H9 (cell line): ENCODE measurements around the gene AMZ2. TPM values are rescaled to one million over a fixed set of nuclear protein-coding genes. Genes with fewer than 3 reads are reported as not detected.

Experiments used
- DNase-seq: peaks from one replicate; pipeline ENCODE4 v3.0.0-alpha.2; 2017
- H2AFZ ChIP-seq: one replicate; pipeline ENCODE4 v1.6.1; 2013; ENCODE audit warnings: mild to moderate bottlenecking, low read length, control low read depth, moderate library complexity
- H2AK5ac ChIP-seq: 2 replicates; pipeline ENCODE4 v1.6.1; 2013; ENCODE audit warnings: low read length, control low read depth, mixed read lengths; ENCODE audit not compliant: insufficient read length
- H2BK120ac ChIP-seq: one replicate; pipeline ENCODE4 v1.6.1; 2013; ENCODE audit warnings: low read depth, mild to moderate bottlenecking, low read length, control low read depth, inconsistent platforms; ENCODE audit not compliant: poor library complexity, severe bottlenecking
- H2BK12ac ChIP-seq: 2 replicates; pipeline ENCODE4 v1.6.1; 2013; ENCODE audit warnings: low read length, control low read depth, mixed read lengths, low read depth; ENCODE audit not compliant: insufficient read length
- H2BK15ac ChIP-seq: 2 replicates; pipeline ENCODE4 v1.6.1; 2013; ENCODE audit warnings: low read depth, low read length, control low read depth
- H2BK20ac ChIP-seq: one replicate; pipeline ENCODE4 v1.6.1; 2013; ENCODE audit warnings: low read depth, mild to moderate bottlenecking, low read length, control low read depth, inconsistent platforms; ENCODE audit not compliant: poor library complexity, severe bottlenecking
- H2BK5ac ChIP-seq: 2 replicates; pipeline ENCODE4 v1.6.1; 2013; ENCODE audit warnings: low read length, control low read depth, mixed read lengths; ENCODE audit not compliant: insufficient read length
- H3K14ac ChIP-seq: 2 replicates; pipeline ENCODE4 v1.6.1; 2013; ENCODE audit warnings: low read length, control low read depth; ENCODE audit not compliant: insufficient read depth
- H3K18ac ChIP-seq: 2 replicates; pipeline ENCODE4 v1.6.1; 2013; ENCODE audit warnings: low read depth, mild to moderate bottlenecking, mixed read lengths, low read length, control low read depth; ENCODE audit not compliant: insufficient read length
- H3K23ac ChIP-seq: 2 replicates; pipeline ENCODE4 v1.6.1; 2013; ENCODE audit warnings: low read length, control low read depth, mixed read lengths, low read depth; ENCODE audit not compliant: insufficient read length
- H3K23me2 ChIP-seq: 2 replicates; pipeline ENCODE4 v1.6.1; 2013; ENCODE audit warnings: low read depth, mild to moderate bottlenecking, mixed read lengths, low read length, control low read depth; ENCODE audit not compliant: insufficient read length, poor library complexity, severe bottlenecking
- H3K27ac ChIP-seq: 2 replicates; pipeline ENCODE4 v1.5.1; 2013; ENCODE audit warnings: low read length, control low read depth, mixed read lengths, low read depth; ENCODE audit not compliant: insufficient read length
- H3K27me3 ChIP-seq: 2 replicates; pipeline ENCODE4 v1.6.1; 2013; ENCODE audit warnings: low read length, control low read depth, inconsistent platforms; ENCODE audit not compliant: insufficient read depth
- H3K4ac ChIP-seq: 2 replicates; pipeline ENCODE4 v1.6.1; 2013; ENCODE audit warnings: low read depth, mild to moderate bottlenecking, control low read depth, inconsistent platforms, low read length, moderate library complexity
- H3K4me1 ChIP-seq: 2 replicates; pipeline ENCODE4 v1.6.1; 2013; ENCODE audit warnings: low read length, control low read depth, inconsistent platforms; ENCODE audit not compliant: insufficient read depth
- H3K4me2 ChIP-seq: 2 replicates; pipeline ENCODE4 v1.6.1; 2013; ENCODE audit warnings: low read length, control low read depth, mixed read lengths; ENCODE audit not compliant: insufficient read length, insufficient read depth
- H3K56ac ChIP-seq: 2 replicates; pipeline ENCODE4 v1.6.1; 2013; ENCODE audit warnings: low read depth, mild to moderate bottlenecking, mixed read lengths, low read length, control low read depth; ENCODE audit not compliant: insufficient read length
- H3K79me1 ChIP-seq: 2 replicates; pipeline ENCODE4 v1.6.1; 2013; ENCODE audit warnings: low read depth, mild to moderate bottlenecking, moderate library complexity, low read length, control low read depth, inconsistent platforms; ENCODE audit not compliant: insufficient read depth, poor library complexity, severe bottlenecking
- H3K79me2 ChIP-seq: 2 replicates; pipeline ENCODE4 v1.6.1; 2013; ENCODE audit warnings: low read length, control low read depth, inconsistent platforms; ENCODE audit not compliant: insufficient read depth
- H3K9ac ChIP-seq: 2 replicates; pipeline ENCODE4 v1.6.1; 2013; ENCODE audit warnings: low read length, control low read depth, mixed read lengths; ENCODE audit not compliant: insufficient read length; ENCODE audit errors: extremely low read depth
- H3K9me3 ChIP-seq: one replicate; pipeline ENCODE4 v1.6.1; 2013; ENCODE audit warnings: low read depth, low read length, inconsistent platforms; ENCODE audit not compliant: control insufficient read depth
- H3T11ph ChIP-seq: one replicate; pipeline ENCODE4 v1.6.1; 2013; ENCODE audit warnings: mild to moderate bottlenecking, low read length, control low read depth, inconsistent platforms
- H4K20me1 ChIP-seq: one replicate; pipeline ENCODE4 v1.6.1; 2013; ENCODE audit not compliant: control insufficient read depth, insufficient read length, insufficient read depth
- H4K5ac ChIP-seq: 2 replicates; pipeline ENCODE4 v1.6.1; 2013; ENCODE audit warnings: low read depth, mild to moderate bottlenecking, mixed read lengths, low read length, control low read depth; ENCODE audit not compliant: insufficient read length
- H4K8ac ChIP-seq: replicated peaks from 2 replicates; pipeline ENCODE4 v1.6.1; 2013; ENCODE audit warnings: low read length, control low read depth, mixed read lengths, low read depth; ENCODE audit not compliant: insufficient read length
- H4K91ac ChIP-seq: 2 replicates; pipeline ENCODE4 v1.6.1; 2013; ENCODE audit warnings: low read depth, mild to moderate bottlenecking, moderate library complexity, mixed read lengths, low read length, control low read depth; ENCODE audit not compliant: insufficient read length
- H3K27ac Mint-ChIP-seq, 3 experiments: 2 replicates in 2 of 3; 3 replicates in 1 of 3; pipeline ENCODE4 v1.8.0; 2020 to 2021; ENCODE audit warnings: mixed read lengths in 3 of 3, mild to moderate bottlenecking in 1 of 3, moderate library complexity in 1 of 3
- H3K27me3 Mint-ChIP-seq: 2 replicates; pipeline ENCODE4 v1.8.0; 2021; ENCODE audit warnings: low read depth, mild to moderate bottlenecking, moderate library complexity, mixed read lengths
- H3K36me3 Mint-ChIP-seq, 3 experiments: 2 replicates in 2 of 3; 3 replicates in 1 of 3; pipeline ENCODE4 v1.8.0; 2020 to 2021; ENCODE audit warnings: low read depth in 3 of 3, mixed read lengths in 3 of 3; ENCODE audit not compliant: insufficient read depth in 1 of 3
- H3K4me1 Mint-ChIP-seq, 2 experiments: 2 replicates each; pipeline ENCODE4 v1.8.0; 2020; ENCODE audit warnings: mixed read lengths in 2 of 2
- H3K4me3 Mint-ChIP-seq, 2 experiments: 2 replicates in 1 of 2; 3 replicates in 1 of 2; pipeline ENCODE4 v1.8.0; 2020 to 2021; ENCODE audit warnings: mild to moderate bottlenecking in 2 of 2, mixed read lengths in 2 of 2, moderate library complexity in 1 of 2
- H3K9me3 Mint-ChIP-seq, 2 experiments: 2 replicates in 1 of 2; 3 replicates in 1 of 2; pipeline ENCODE4 v1.8.0; 2020; ENCODE audit warnings: mild to moderate bottlenecking in 2 of 2, mixed read lengths in 2 of 2, moderate library complexity in 1 of 2
- CTCF ChIP-seq: fragments of 200-600 bp; sonication (generic); conservative IDR thresholded peaks from 3 replicates; pipeline ENCODE4 v1.8.0; 2021; ENCODE audit warnings: antibody characterized with exemption, mild to moderate bottlenecking
- WGBS: extraction: QIAGEN DNeasy Blood & Tissue Kit; methylation state at CpG from one replicate; pipeline ENCODE4 v1.1.7; 2013; ENCODE audit warnings: missing lambda C conversion rate, low lambda C conversion rate, mixed read lengths; ENCODE audit not compliant: insufficient read length; ENCODE audit errors: extremely low coverage; 5-methylcytosine and 5-hydroxymethylcytosine counted together
- total RNA-seq: library from RNA; stranded (reverse); gene quantifications from 2 replicates; pipeline ENCODE4 v1.2.1, GENCODE V29; 2021

Gene AMZ2
- total RNA-seq, 1 experiment from 2014 or later: 82.6 TPM

GRCh38 chr17:68205251-68205807, 42.5 kb upstream of the AMZ2 start:
- H3K9me3 ChIP-seq: no peaks in the 10 kb centered on the region
- no peak overlapping the region for H4K5ac ChIP-seq
- Mint-ChIP-seq H3K27me3 (peaks cover 48% of the 10 kb centered on the region), H3K4me3 (peak overlapping the region; percentile 88 to 94), H3K36me3 (peaks cover 4 to 16% (median 13%) of the 10 kb centered on the region in 3 experiments; a peak in 6 of 7 replicates), H3K27ac (peak overlapping the region in 1 of 3 experiments; percentile 85; a peak in 1 of 7 replicates), H3K4me1 (peaks cover 11 to 16% of the 10 kb centered on the region in 2 experiments), H3K9me3 (no peaks in the 10 kb centered on the region; a peak in 1 of 5 replicates)
- no peaks in the 10 kb centered on the region for H3K79me1 ChIP-seq
- no peak overlapping the region for H2BK120ac ChIP-seq
- no peaks in the 10 kb centered on the region for H3K4me1 ChIP-seq
- H3K27ac ChIP-seq: no peak overlapping the region
- peaks cover 2% of the 10 kb centered on the region for H4K20me1 ChIP-seq
- no peak overlapping the region for H2BK15ac ChIP-seq
- no CpG with 5 or more reads among the region's 71 CpGs for WGBS
- TF ChIP-seq CTCF: peak; percentile 87
- H2AK5ac ChIP-seq: no peak overlapping the region
- H3K18ac ChIP-seq: peak overlapping the region; percentile 31
- no peak overlapping the region for H3K56ac ChIP-seq
- H2BK5ac ChIP-seq: no peak overlapping the region
- H3K79me2 ChIP-seq: no peaks in the 10 kb centered on the region
- no peak overlapping the region for H2AFZ ChIP-seq
- no peak overlapping the region for H3K4ac ChIP-seq
- H2BK12ac ChIP-seq: no peak overlapping the region
- no peak overlapping the region for H4K91ac ChIP-seq
- peaks cover 2% of the 10 kb centered on the region for H3K23me2 ChIP-seq
- peak overlapping the region; percentile 97 for H3K14ac ChIP-seq
- DNase-seq: peak; percentile 95
- H3K9ac ChIP-seq: peak overlapping the region; percentile 98
- H4K8ac ChIP-seq: no peak overlapping the region
- no peak overlapping the region for H3T11ph ChIP-seq
- H2BK20ac ChIP-seq: no peak overlapping the region
- peaks cover 11% of the 10 kb centered on the region; the same call in 1 of the 2 replicates for H3K27me3 ChIP-seq
- H3K23ac ChIP-seq: no peak overlapping the region
- H3K4me2 ChIP-seq: peak overlapping the region; percentile 40
